ENCODE results near the gene DCANP1. TPM values are rescaled to one million over a fixed set of nuclear protein-coding genes. Genes with fewer than 3 reads are reported as not detected.

DCANP1 gene
- total RNA-seq, 4 donors from 2014 or later, result not detected

DNA sequence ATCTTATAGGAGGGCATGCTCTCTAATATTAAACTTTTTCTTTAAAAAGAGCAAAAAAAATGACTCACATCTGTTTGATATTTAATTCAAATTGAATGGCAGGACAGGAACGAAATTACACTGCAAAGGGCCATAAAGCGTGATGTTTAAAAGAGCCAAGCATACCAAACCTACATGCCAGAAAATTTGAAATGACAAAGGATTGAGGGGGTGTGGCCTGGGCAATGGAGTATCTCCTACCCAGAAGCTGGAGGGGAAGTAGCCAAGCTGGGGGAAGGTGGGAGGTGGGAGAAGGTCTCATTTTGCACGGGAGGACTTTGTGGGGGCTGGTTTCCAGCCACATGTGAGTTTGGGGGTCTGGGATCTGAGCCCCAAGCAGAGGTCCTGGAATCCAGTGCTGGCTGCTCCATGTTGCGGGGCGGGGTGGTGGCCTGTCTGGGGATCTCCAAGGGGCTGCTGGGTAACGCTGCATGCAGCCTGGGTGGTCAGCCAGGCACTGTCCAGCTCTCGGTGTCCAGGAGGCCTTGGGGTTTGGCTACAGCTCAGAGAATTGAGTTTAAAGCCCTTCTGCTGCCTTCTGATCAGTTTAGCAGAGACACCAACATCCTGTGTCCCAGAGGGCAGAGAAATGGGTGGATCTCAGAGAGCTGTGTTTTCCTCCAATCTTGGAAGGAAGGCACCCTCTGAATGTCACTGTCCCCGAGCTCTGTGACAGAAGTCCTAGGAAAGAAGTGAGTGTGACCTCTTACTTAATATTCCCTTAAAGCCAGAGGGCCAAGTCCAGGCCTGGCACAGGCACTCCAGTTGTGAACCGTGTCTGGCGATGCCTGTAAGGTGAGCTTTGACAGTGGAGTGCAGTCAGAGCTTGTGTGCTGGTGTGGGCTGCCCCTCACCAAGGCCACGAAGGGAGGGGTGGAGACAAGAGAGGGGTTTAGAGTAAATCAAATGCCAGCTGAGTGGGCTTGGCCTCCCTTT lies 7.6 kb downstream of the DCANP1 start:
- intact Hi-C loops (cut with DNase I; ENCODE audit: low total_unique reads), result loop anchor here (10.0 kb wide), 1 partner anchor 385 kb away; no protein-coding TSS in a partner anchor
- in situ Hi-C loops (cut with MboI; ENCODE audit: low sequenced_read_pairs in 4 of 4), result no loop called here
- no peaks in the 10 kb centered on the region for H3K27me3 ChIP-seq
- DNase-seq, result no peak
- H3K4me3 ChIP-seq, result no peak overlapping the region
- peak overlapping the region in 2 of 4 donors; percentile 52 to 73 for H3K27ac ChIP-seq
- TF ChIP-seq, protein P1, sequence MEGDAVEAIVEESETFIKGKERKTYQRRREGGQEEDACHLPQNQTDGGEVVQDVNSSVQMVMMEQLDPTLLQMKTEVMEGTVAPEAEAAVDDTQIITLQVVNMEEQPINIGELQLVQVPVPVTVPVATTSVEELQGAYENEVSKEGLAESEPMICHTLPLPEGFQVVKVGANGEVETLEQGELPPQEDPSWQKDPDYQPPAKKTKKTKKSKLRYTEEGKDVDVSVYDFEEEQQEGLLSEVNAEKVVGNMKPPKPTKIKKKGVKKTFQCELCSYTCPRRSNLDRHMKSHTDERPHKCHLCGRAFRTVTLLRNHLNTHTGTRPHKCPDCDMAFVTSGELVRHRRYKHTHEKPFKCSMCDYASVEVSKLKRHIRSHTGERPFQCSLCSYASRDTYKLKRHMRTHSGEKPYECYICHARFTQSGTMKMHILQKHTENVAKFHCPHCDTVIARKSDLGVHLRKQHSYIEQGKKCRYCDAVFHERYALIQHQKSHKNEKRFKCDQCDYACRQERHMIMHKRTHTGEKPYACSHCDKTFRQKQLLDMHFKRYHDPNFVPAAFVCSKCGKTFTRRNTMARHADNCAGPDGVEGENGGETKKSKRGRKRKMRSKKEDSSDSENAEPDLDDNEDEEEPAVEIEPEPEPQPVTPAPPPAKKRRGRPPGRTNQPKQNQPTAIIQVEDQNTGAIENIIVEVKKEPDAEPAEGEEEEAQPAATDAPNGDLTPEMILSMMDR (IDR thresholded peaks at IDR 0.05 in 4 of 5, conservative IDR thresholded peaks at IDR 0.05 in 1 of 5), result no peak
- no peak for TF ChIP-seq POLR2A (IDR thresholded peaks at IDR 0.05)
- ATAC-seq, result no peak
- no peaks in the 10 kb centered on the region for H3K9me3 ChIP-seq
- no peaks in the 10 kb centered on the region for H3K36me3 ChIP-seq
- H3K4me1 ChIP-seq, result peaks cover 21 to 27% of the 10 kb centered on the region in 2 donors

DNA sequence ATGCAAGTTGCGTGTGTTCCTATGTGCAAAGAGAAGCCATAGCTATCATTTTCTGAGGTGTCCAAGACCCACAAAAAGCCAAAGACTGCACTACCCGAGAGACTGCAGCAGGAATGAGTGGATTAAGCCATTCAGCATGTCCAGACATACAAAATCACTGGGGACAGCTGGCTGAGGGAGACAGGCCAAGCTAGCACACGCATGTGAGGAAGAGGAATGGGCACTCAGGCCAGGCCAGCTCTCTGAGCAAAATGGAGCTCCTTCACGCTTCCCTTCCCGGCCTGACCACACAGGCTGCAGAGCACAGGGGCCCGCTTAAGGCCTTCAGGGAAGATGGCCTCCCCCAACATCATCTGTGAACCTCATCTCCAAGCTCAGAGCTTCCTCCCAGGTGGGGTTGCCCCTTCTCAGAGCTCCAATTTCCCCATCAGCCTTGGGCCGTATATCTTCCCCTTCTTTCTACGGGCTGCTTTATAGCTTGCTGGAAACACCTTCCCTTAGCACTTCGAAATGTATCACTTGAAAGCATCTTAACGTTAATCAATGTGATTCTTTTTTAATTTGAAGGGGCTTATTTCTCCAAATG lies 8.4 kb downstream of the DCANP1 start:
- DNase-seq (no peak), ATAC-seq (peak in 1 of 2 donors; percentile 2)
- no peaks in the 10 kb centered on the region for H3K36me3 ChIP-seq
- TF ChIP-seq, protein P1 (IDR thresholded peaks at IDR 0.05 in 4 of 5, conservative IDR thresholded peaks at IDR 0.05 in 1 of 5), result no peak
- TF ChIP-seq POLR2A (IDR thresholded peaks at IDR 0.05), result no peak
- H3K4me3 ChIP-seq, result no peak overlapping the region
- H3K27ac ChIP-seq, result peak overlapping the region; percentile 33 to 75 (median 62)
- no peaks in the 10 kb centered on the region for H3K9me3 ChIP-seq
- H3K4me1 ChIP-seq, result peaks cover 29 to 34% of the 10 kb centered on the region in 2 donors
- in situ Hi-C loops (cut with MboI; ENCODE audit: low sequenced_read_pairs in 4 of 4), result no loop called here
- no peaks in the 10 kb centered on the region for H3K27me3 ChIP-seq
- intact Hi-C loops (cut with DNase I; ENCODE audit: low total_unique reads), result loop anchor here (10.0 kb wide), 1 partner anchor 384 kb away; no protein-coding TSS in a partner anchor

DNA sequence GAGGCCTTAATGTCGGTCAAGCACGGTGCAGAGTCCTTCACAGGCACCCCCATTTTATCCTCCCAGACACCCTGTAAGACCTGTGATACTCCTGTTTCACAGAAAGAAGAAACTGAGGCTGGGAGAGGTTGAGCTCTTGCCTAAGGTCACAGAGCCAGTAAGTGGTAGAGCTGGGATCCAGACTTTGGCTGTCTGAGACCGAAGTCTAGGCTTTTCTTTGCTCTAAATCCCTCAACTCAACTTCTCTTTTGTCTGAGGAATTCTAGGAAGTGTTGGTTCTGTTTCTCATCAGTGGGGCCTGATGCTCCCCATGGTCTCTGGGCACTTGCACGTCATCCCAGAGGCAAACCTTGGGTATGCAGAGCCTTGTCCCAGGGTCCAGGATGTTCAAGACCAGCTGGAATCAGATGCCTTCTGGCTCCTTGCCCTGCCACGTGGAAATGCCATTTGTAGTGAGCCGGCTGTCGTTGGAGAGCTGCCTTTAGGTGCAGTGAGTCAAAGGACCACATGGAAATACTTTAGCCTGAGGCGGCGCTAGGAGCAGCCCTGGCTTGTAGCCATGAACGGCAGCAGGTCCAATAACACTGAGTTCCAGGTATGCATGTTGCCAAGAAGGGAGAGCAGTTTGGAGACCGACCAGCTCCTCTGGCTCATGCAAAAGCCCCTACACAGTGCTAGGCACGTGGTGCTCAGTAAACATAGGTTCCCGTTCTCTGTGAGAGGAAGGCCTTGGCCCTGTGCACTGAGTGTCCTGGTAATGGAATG lies 9.2 kb downstream of the DCANP1 start:
- peak; percentile 71 to 73 for ATAC-seq
- TF ChIP-seq POLR2A (IDR thresholded peaks at IDR 0.05), result no peak
- TF ChIP-seq, protein P1 (IDR thresholded peaks at IDR 0.05 in 4 of 5, conservative IDR thresholded peaks at IDR 0.05 in 1 of 5), result no peak
- in situ Hi-C loops (cut with MboI; ENCODE audit: low sequenced_read_pairs in 4 of 4) (no loop called here), intact Hi-C loops (cut with DNase I; ENCODE audit: low total_unique reads) (loop anchor here (10.0 kb wide), 1 partner anchor 383 kb away; no protein-coding TSS in a partner anchor)
- Histone ChIP-seq H3K36me3 (no peaks in the 10 kb centered on the region), H3K27me3 (no peaks in the 10 kb centered on the region), H3K9me3 (no peaks in the 10 kb centered on the region), H3K27ac (peak overlapping the region; percentile 33 to 75 (median 62)), H3K4me3 (no peak overlapping the region), H3K4me1 (peaks cover 29 to 41% of the 10 kb centered on the region in 2 donors)
- peak; percentile 92 to 93 for DNase-seq

DNA sequence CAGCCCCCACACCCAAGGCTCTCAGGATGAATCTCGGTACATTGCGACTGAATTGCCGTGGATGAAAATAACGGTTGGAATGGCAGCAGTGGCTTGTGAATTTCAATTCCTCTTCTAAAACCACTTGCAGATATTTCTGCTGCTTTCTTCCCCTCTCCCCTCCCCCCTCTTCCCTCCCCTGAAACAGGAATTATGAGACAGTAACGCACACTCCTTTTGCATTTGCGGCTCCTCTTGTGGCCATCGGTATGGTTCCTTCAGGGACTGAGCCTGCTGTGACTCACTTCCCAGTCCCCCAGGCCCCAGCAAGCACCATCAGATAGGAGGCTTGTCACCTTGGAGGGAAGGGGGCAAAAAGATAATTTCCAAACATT lies 9.7 kb downstream of the DCANP1 start:
- ATAC-seq, result no peak

More for the DNA sequence above, 9.7 kb downstream of the DCANP1 start:
- TF ChIP-seq POLR2A (IDR thresholded peaks at IDR 0.05), result no peak
- TF ChIP-seq, protein P1 (IDR thresholded peaks at IDR 0.05 in 4 of 5, conservative IDR thresholded peaks at IDR 0.05 in 1 of 5), result no peak
- peak overlapping the region; percentile 20 to 73 (median 58) for H3K27ac ChIP-seq
- no peak for DNase-seq
- H3K4me1 ChIP-seq, result peaks cover 29 to 45% of the 10 kb centered on the region in 2 donors
- no peaks in the 10 kb centered on the region for H3K36me3 ChIP-seq
- intact Hi-C loops (cut with DNase I; ENCODE audit: low total_unique reads) (loop anchor here (10.0 kb wide), 1 partner anchor 383 kb away; no protein-coding TSS in a partner anchor), in situ Hi-C loops (cut with MboI; ENCODE audit: low sequenced_read_pairs in 4 of 4) (no loop called here)
- no peak overlapping the region for H3K4me3 ChIP-seq
- H3K9me3 ChIP-seq, result no peaks in the 10 kb centered on the region
- H3K27me3 ChIP-seq, result no peaks in the 10 kb centered on the region
